ENCODE measurements around the gene SCGN. TPM values are rescaled to one million over a fixed set of nuclear protein-coding genes. Genes with fewer than 3 reads are reported as not detected.

SCGN gene
- total and polyA plus RNA-seq, 9 of the 15 experiments (the other 6 are each of a cell fraction or from before 2014, with no cell fraction given) = not detected

DNA sequence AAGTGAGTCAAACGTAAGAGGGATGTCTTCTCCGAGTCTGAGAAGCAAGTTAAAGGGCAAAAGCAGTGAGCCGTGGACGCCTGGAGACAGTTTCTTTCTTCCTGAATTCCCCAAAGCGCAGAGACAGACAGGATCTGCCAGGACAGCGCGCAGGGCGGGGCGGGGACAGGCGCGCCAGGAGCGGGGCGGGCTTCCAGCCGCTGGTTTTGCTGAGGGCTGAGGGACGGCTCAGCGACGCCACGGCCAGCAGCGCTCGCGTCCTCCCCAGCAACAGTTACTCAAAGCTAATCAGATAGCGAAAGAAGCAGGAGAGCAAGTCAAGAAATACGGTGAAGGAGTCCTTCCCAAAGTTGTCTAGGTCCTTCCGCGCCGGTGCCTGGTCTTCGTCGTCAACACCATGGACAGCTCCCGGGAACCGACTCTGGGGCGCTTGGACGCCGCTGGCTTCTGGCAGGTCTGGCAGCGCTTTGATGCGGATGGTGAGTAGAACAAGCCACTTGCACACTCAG lies at the start of gene SCGN (continued):
- TF ChIP-seq, protein P1, sequence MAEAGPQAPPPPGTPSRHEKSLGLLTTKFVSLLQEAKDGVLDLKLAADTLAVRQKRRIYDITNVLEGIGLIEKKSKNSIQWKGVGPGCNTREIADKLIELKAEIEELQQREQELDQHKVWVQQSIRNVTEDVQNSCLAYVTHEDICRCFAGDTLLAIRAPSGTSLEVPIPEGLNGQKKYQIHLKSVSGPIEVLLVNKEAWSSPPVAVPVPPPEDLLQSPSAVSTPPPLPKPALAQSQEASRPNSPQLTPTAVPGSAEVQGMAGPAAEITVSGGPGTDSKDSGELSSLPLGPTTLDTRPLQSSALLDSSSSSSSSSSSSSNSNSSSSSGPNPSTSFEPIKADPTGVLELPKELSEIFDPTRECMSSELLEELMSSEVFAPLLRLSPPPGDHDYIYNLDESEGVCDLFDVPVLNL (CRISPR knock-in tag; IDR thresholded peaks at IDR 0.05; ENCODE audit: low read depth) = no peak
- TF ChIP-seq FOXP1 (CRISPR knock-in tag; IDR thresholded peaks at IDR 0.05) (no peak), GTF2E2 (tag; IDR thresholded peaks at IDR 0.05) (no peak), RHOXF2B (CRISPR knock-in tag; conservative IDR thresholded peaks at IDR 0.05) (no peak), MIER1 (IDR thresholded peaks at IDR 0.05; ENCODE audit: low read depth) (peak; percentile 95), ZNF41 (CRISPR knock-in tag; conservative IDR thresholded peaks at IDR 0.05) (no peak), PCBP2 (IDR thresholded peaks at IDR 0.05; ENCODE audit: low read depth, low read length, poor library complexity, severe bottlenecking) (no peak), JUNB (CRISPR knock-in tag; conservative IDR thresholded peaks at IDR 0.05) (no peak), MCM7 (IDR thresholded peaks at IDR 0.05) (no peak), PTBP1 (IDR thresholded peaks at IDR 0.05; ENCODE audit: low read depth, low read length) (no peak), RBM17 (IDR thresholded peaks at IDR 0.05; ENCODE audit: borderline replicate concordance, low read depth, low read length) (no peak), BDP1 (IDR thresholded peaks at IDR 0.05; ENCODE audit: insufficient read depth, insufficient read length) (no peak), ZNF79 (CRISPR knock-in tag; IDR thresholded peaks at IDR 0.05; ENCODE audit: low read depth) (no peak), ZNF224 (CRISPR knock-in tag; IDR thresholded peaks at IDR 0.05) (no peak), ZBTB17 (CRISPR knock-in tag; IDR thresholded peaks at IDR 0.05) (peak; percentile 39; the same call in 1 of the 2 replicates), SMAD1 (IDR thresholded peaks at IDR 0.05; ENCODE audit: low read depth, low read length, partially characterized antibody) (no peak), PTTG1 (tag; IDR thresholded peaks at IDR 0.05; ENCODE audit: low read depth) (no peak), GATA2 (CRISPR knock-in tag; IDR thresholded peaks at IDR 0.05) (no peak), ZNF589 (CRISPR knock-in tag; IDR thresholded peaks at IDR 0.05; ENCODE audit: low read depth) (no peak), ZNF644 (tag; IDR thresholded peaks at IDR 0.05; ENCODE audit: low read depth) (0 out of 2 replicates have a peak, but pooled peaks have one; percentile 41), ZNF695 (CRISPR knock-in tag; IDR thresholded peaks at IDR 0.05) (no peak), BRCA1 (IDR thresholded peaks at IDR 0.05) (no peak), BRCA1 (CRISPR knock-in tag; IDR thresholded peaks at IDR 0.05) (no peak)
- TF ChIP-seq, protein P2, sequence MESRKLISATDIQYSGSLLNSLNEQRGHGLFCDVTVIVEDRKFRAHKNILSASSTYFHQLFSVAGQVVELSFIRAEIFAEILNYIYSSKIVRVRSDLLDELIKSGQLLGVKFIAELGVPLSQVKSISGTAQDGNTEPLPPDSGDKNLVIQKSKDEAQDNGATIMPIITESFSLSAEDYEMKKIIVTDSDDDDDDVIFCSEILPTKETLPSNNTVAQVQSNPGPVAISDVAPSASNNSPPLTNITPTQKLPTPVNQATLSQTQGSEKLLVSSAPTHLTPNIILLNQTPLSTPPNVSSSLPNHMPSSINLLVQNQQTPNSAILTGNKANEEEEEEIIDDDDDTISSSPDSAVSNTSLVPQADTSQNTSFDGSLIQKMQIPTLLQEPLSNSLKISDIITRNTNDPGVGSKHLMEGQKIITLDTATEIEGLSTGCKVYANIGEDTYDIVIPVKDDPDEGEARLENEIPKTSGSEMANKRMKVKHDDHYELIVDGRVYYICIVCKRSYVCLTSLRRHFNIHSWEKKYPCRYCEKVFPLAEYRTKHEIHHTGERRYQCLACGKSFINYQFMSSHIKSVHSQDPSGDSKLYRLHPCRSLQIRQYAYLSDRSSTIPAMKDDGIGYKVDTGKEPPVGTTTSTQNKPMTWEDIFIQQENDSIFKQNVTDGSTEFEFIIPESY (CRISPR knock-in tag; IDR thresholded peaks at IDR 0.05) = no peak
- TF ChIP-seq, protein P3, sequence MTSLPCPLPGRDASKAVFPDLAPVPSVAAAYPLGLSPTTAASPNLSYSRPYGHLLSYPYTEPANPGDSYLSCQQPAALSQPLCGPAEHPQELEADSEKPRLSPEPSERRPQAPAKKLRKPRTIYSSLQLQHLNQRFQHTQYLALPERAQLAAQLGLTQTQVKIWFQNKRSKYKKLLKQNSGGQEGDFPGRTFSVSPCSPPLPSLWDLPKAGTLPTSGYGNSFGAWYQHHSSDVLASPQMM (CRISPR knock-in tag; IDR thresholded peaks at IDR 0.05) = no peak
- TF ChIP-seq, protein P4, sequence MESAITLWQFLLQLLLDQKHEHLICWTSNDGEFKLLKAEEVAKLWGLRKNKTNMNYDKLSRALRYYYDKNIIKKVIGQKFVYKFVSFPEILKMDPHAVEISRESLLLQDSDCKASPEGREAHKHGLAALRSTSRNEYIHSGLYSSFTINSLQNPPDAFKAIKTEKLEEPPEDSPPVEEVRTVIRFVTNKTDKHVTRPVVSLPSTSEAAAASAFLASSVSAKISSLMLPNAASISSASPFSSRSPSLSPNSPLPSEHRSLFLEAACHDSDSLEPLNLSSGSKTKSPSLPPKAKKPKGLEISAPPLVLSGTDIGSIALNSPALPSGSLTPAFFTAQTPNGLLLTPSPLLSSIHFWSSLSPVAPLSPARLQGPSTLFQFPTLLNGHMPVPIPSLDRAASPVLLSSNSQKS (CRISPR knock-in tag; IDR thresholded peaks at IDR 0.05) = no peak

Data from K562 (cell line).